GM18511 (cell line): Measurements from ENCODE around the gene SUGCT.
"Not testable (repeated sequence)": the region's sequence is repeated elsewhere in the genome, so short reads cannot be mapped to it uniquely, and the experiment has no call there.

ENCODE experiments used
- ATAC-seq: cut with Tn5 transposase; IDR thresholded peaks from one replicate; pipeline ENCODE4 v1.9.1; 2021; ENCODE audit warnings: mild to moderate bottlenecking, moderate library complexity; ENCODE audit not compliant: unreplicated experiment

The SUGCT gene

GRCh38 chr7:40199076-40199802 lies 64.4 kb downstream of the SUGCT start:
- ATAC-seq: no peak

DNA sequence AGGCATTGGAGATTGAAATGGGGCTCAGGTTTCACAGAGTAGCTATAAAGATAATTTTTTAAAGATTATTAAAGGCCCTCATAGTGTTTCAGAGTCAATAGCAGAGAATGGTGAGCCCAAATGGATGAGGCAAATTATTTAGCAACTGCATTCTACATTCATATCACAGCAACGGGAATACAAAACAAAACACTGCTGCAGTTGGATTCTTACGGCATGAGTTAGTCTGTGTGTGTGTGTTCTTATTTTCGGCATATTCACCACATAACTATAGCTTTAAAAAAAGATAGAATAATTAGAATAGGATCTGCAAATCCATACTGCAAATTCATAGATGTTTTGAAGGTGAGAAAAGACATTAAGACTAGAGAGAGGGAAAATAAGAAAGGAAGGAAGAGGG lies 66.0 kb downstream of the SUGCT start:
- no peak for ATAC-seq

GRCh38 chr7:40202851-40203250 lies 68.0 kb downstream of the SUGCT start:
- no peak for ATAC-seq

DNA sequence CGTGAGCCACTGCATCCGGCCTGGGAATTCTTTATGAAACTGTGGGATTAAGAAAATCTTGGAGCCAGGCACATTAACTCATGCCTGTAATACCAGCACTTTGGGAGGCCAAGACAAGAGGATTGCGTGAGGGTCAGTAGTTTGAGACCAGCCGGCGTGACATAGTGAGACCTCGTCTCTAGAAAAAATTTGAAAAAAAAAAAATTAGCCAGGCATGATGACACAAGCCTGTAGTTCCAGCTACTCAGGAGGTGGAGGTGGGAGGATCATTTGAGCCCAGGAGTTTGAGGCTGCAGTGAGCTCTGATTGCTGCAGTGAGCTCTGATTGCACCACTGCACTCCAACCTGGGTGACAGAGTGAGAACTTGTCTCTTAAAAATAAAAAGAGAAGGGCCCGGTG lies 69.8 kb downstream of the SUGCT start:
- ATAC-seq: no peak

DNA sequence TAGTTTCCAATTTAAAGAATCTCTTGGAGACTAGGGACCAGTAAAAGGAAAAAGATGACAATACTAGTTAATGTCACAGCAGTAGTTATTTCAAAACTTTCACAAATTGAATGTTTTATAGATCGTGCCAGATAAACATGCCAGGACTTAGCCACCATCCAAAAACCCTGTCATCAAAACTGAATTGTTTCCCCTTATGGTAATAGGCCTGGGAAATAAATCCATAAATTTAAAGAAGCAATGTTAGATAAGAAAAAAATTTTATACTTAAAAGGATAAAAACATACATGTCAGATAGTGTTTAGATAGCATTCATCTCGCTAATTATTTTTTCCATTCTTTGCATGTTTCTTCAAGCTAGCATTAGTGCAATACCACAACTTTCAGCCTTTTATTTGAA lies 71.2 kb downstream of the SUGCT start:
- ATAC-seq: no peak

DNA sequence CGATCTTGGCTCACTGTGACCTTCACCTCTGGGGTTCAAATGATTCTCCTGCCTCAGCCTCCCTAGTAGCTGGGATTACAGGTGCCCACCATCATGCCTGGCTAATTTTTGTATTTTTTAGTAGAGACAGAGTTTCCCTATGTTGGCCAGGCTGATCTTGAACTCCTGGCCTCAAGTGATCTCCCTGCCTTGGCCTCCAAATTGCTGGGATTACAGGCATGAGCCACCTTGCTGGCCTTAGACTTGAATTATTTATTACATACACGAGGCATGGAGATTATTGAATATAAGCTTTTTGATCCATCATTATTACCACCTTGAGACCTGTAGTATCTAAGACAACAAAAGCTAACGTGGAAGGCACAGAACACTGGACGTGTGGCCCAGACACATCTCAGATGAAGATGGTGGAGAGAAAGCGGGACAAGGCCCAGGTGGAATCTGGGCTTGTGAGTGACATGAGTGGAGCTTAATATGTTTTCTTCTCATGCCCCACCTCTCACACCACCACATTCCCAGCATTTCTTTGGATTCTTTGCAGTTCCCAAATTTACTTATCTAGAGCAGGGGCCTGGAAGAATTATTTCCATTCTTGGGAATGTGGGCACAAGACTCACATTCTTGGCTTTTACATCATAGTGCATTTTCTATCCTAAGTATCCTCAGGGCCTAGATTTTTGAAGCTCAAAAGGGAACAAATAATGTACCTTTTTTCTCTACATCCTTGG lies 76.6 kb downstream of the SUGCT start:
- ATAC-seq: no peak

GRCh38 chr7:40213291-40213690 lies 78.5 kb downstream of the SUGCT start:
- no peak for ATAC-seq

- no peak for ATAC-seq
Measured at GRCh38 chr7:40213856-40214255, 79.1 kb downstream of the SUGCT start.

- ATAC-seq: not testable (repeated sequence)
Measured at GRCh38 chr7:40218612-40219011, 83.8 kb downstream of the SUGCT start.

GRCh38 chr7:40219917-40220316 lies 85.1 kb downstream of the SUGCT start:
- ATAC-seq: no peak

GRCh38 chr7:40220421-40220911 lies 85.7 kb downstream of the SUGCT start:
- ATAC-seq: no peak

GRCh38 chr7:40221836-40222235 lies 87.0 kb downstream of the SUGCT start:
- ATAC-seq: no peak

DNA sequence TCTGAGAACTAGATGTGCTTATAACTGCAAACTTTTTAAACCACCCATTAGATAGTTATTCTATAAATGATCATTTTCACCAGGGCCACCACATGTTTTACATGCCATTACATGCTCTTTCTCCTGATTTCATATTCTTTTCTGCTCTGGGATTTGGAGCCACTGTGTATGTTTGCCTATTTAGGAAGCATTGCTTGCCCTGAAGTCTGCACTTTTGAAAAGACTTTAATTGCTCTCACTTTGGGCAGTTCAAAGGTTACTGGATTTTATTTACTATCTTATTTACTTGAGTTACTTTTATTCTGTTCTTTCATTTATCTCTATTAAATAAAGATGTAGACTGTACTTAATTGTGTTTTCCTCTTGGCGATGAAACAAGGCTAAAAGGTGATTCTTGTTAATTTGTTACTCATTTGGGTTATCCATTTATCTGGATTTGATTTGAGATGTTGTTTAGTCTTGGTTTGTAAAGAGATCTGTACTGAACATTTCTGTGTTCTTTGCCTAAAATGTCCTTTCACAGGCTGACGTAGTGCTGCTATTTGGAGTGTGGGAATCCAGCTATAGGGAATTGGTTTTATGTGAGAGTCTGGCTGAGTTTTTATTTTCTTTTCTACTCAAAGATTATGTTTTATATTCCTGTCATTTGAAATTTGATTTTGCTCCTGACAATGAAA lies 88.8 kb downstream of the SUGCT start:
- no peak for ATAC-seq

- ATAC-seq: no peak
Measured at GRCh38 chr7:40230101-40230500, 95.3 kb downstream of the SUGCT start.

- no peak for ATAC-seq
Measured at GRCh38 chr7:40231796-40232195, 97.0 kb downstream of the SUGCT start.

GRCh38 chr7:40232242-40232893 lies 97.6 kb downstream of the SUGCT start:
- no peak for ATAC-seq

DNA sequence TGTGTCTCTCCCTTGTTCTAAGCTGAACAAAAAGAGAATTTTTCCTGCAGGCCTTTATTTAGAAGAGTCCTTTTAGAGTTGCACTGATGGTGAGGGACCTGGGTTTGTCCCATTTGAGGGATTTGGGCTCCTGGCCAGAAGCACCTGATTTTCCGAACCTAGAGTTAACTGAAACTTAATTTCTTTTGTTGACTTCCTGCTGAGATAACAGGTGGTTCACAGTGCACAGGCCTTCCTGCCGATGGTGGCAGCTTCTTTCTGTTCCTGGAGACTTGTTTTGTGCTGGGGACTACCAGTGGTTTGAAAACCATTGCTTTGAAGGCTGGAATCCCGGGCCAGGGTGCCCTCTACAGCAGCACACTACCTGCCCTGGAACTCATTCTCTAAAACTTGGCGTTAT lies 99.2 kb downstream of the SUGCT start:
- no peak for ATAC-seq

DNA sequence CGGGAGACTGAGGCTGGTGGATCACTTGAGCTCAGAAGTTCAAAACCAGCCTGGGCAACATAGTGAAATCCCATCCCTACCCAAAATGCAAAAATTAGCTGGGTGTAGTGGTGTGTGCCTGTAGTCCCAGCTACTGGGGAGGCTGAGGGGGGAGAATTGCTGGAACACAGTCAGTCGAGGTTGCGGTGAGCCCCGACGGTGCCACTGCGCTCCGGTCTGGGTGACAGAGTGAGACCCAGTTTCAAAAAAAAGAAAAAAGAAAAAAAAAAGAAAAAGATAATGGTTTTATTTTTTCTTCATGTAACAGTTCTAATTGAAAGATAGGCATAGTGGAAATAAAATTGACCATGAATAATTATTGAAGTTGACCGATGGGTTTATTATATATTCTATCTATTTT lies 99.9 kb downstream of the SUGCT start:
- ATAC-seq: no peak

- ATAC-seq: no peak
Measured at GRCh38 chr7:40237731-40238130, 102.9 kb downstream of the SUGCT start.

DNA sequence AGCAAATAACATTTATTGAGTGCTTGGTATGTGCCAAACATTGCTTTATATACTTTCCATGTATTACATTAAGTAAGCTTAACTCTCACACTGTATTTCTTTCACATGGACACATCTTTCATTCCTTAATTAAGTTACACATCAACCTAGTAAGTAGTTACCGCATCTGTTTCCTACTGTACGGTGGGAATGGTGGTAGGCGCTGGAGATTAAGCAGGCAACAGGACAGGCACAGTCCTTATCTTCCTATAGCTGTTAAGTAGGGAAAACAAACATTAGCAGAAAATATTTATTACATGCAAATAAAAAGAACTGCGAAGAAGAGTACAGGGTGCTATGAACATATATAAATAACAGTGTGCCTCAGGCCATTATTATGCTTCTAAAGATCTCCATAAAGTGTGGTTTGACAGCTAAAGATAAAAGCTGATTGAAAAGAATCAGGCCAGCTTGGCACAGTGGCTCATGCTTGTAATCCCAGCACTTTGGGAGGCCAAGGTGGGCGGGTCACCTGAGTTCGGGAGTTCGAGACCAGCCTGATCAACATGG lies 105.0 kb downstream of the SUGCT start:
- no peak for ATAC-seq

GRCh38 chr7:40243076-40243475 lies 108.3 kb downstream of the SUGCT start:
- ATAC-seq: no peak
